Activated CD4-positive, alpha-beta T cell treated with anti-CD3 and anti-CD28 coated beads for 4 hours (primary cell): Measurements from ENCODE around the gene COX15.
"Not testable (repeated sequence)": the region's sequence is repeated elsewhere in the genome, so short reads cannot be mapped to it uniquely, and the experiment has no call there.

Source experiments
- DNase-seq, 2 donors: peaks; one replicate each; pipeline ENCODE4 v3.0.0-alpha.2; 2020

COX15 gene

GRCh38 chr10:99732033-99732842, at the start of gene COX15, which contains the start of gene CUTC:
COX15 (minus strand) TSS chr10:99732127; CDS start chr10:99732049, 78 bp downstream.
CUTC (plus strand) TSS chr10:99732234; CDS start chr10:99732349, 115 bp downstream.
- DNase-seq, result peak; percentile 93

GRCh38 chr10:99779335-99779734, 47.4 kb upstream of the COX15 start:
- DNase-seq, result no peak

DNA sequence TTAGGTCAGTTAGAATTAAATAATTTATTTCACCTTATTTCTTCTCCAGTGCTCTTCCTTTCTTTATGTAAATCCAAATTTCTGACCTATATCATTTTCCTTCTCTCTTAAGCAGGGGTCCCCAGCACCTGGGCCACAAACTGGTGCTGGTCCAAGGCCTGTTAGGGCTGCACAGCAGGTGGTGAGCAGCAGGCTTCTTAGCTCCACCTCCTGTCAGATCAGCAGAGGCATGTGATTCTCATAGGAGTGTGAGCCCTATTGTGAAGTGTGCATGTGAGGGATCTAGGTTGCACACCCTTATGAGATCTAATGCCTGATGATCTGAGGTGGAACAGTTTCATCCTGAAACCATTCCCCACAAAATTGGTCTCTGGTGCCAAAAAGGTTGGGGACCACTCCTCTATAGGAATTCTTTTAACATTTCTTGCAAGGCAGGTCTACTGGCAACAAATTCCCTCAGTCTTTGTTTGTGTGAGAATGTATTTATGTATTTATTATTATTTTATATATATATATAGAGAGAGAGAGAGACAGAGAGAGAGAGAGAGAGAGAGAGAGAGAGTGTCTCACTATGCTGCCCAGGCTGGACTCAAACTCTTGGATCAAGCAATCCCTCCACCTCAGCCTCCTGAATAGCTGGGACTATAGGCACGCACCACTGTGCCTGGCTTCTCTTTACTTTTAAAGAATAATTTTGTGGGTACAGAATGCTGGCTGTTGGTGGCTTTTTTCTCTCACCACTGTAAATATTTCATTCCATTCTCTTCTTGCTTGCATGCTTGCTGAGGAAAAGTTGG, 46.2 kb upstream of the COX15 start:
- no peak for DNase-seq

DNA sequence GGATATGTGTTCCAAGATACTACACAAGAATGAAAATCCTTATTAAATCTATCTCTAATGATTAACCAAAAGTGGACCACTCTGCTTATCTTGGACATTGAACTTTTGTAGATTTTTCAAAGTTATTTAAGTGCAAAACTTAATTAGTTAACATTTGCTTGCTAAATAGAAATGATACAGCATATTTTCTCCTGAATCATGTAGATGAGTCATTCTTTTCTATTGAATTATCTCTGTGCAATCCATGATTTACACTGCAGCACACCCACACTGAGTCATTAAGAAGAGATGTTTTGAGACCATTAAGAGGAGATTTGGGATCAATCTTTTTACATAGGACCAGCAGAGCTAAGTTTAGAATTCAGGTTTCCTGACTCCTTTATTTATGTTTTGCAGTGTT, 43.9 kb upstream of the COX15 start:
- DNase-seq, result no peak

DNA sequence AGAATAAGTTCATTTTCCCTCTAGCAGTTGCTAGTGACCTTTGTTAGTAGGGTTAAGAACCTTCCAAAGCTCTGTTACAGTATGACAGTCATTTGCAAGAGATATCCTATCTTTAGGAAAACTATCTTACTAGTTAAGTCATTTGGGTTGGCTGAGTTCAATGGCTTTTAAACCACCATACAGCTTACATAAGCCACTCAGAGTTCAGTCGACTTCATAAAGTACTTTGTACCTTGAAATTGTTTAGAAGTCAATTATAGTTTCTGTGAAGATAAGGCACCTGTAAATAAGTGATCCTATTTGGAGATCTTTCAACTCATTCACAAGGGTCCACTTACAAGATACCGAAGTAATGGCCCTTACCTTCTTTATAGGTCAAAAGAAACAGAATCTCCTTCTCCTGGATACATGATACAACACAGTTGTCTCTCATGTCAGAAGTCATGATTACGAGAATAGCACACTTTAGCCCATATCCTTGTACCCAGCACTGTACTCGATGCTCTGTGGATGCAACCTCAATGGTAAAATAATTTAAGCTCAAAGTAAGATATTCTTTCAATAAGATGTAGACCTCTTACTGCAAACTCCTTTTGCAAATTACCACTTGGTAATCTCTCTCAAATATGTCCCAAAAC, 38.6 kb upstream of the COX15 start:
- DNase-seq, result no peak

GRCh38 chr10:99769706-99770105, 37.8 kb upstream of the COX15 start:
- DNase-seq, result no peak

- DNase-seq, result no peak
These were observed 36.6 kb upstream of the COX15 start for GRCh38 chr10:99768556-99768955.

GRCh38 chr10:99767901-99768300, 36.0 kb upstream of the COX15 start:
- DNase-seq, result no peak

DNA sequence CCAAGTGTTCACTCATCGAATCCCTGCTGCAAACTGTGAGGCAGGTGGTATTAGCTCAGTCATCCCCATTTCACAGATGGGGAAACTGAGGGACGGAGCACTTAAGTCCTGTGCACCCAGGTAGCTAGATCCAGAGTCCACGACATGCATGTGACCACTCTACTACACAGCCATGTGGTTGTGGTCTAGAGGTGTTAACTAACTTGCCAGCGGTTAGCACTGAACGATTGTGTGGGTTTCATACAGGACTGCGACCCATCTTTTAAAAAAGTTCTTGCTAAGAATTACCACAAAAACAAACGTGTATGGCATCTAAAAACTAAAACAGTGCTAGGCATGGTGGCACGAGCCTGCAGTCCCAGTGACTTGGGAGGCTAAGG, 34.4 kb upstream of the COX15 start:
- no peak for DNase-seq

GRCh38 chr10:99765672-99766301, 33.9 kb upstream of the COX15 start:
- no peak for DNase-seq

GRCh38 chr10:99761365-99761764, 29.4 kb upstream of the COX15 start:
- DNase-seq, result no peak

- no peak for DNase-seq
These were observed 28.4 kb upstream of the COX15 start for GRCh38 chr10:99760321-99760720.

GRCh38 chr10:99758211-99758891, 26.4 kb upstream of the COX15 start:
- DNase-seq, result no peak

GRCh38 chr10:99756159-99756558, 24.2 kb upstream of the COX15 start:
- DNase-seq, result no peak

DNA sequence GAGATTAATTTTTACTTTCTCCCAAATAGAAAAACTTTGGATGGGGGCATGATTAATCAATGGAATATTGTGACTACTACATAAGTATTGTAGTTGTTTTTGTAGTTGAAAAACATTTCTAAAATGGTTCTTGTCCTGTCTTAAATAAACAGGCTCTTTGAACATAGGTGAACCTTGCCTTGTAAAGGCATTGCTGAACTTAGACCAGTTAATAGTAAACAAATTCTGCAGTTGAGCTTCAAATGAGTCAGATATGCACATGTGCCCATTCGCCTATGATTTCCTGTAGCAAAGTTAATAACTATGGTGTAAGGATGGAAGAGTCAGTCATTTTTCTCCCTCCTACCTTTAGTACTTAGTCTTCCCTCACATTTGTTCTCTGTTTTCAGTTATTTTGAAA, 22.7 kb upstream of the COX15 start:
- no peak for DNase-seq

DNA sequence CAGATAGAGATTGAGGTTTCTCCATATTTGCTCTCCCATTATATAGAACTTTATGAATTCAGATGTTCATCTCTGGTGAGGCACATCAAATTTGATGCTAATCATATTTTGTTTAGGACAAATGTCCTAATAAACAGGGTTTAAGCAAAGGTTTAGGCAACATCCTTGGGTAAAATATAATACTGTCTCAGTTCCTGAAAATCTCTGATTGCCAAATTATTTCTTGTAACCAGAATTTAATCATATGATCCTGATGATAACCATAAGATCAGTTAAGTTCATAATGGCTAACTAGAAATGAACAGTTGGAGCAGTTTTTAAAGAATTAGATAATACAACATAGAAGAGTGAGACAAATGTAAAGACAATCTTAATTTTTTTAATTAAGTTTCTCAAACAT, 18.7 kb upstream of the COX15 start:
- no peak for DNase-seq

DNA sequence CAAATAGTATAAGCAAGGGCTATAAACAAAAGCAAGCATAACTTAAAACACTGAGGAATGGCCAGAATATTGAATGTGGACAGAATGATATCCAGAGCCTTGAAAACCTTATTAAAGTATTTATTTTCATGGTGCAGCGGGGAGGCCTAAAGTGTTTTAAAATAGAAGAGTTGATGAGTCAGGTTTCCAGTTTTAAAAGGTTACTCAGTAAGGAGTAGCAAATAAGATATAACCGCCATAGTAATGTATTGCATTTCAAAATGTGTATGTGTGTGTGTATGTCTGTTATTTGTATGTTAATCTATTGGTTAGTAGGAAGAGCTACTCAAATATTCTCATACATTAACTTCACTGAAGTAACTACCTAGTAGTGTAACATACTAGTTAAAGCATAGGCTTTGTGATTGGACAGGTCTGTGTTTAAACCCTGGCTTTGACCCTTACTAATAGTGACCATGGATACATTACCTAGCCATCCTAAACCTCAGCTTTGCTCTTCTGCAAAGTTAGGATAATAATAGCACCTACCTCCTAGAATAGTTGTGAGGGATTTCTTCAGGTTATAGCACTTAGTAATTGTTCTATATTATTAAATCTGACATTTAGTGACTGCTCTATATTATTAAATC, 17.0 kb upstream of the COX15 start:
- no peak for DNase-seq

DNA sequence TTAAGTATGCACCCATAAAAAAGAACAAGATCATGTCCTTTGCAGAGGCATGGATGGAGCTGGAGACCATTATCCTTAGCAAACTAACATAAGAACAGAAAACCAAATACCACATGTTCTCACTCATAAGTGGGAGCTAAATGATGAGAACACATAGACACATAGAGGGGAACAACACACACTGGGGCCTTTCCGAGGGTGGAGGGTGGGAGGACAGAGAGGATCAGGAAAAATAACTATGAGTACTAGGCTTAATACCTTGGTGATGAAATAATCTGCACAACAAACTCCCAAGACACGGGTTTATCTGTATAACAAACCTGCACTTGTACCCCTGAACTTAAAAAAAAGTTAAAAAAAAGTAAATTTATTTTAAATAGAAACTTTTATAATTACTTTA, 14.2 kb upstream of the COX15 start:
- not testable (repeated sequence) for DNase-seq

DNA sequence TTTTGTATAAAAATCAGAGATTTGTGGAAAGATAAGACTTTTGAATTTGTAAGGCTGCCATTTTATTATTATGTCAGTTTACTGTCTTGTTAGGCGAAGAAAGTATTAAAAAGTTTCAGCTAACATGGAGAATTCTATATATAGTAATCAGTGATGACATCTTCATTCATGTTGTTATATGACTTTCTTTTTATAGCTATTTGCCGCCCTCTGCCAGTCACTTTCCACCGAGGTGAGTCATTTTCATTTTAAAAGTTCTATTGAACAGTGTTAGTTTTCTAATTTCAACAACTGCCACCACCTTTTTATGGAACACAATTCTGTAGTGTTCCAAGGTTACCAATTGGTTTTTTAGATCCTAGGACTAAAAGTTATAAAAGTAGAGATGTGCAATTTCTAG, 11.9 kb upstream of the COX15 start:
- DNase-seq, result no peak

- DNase-seq, result no peak
These were observed 10.8 kb upstream of the COX15 start for GRCh38 chr10:99742701-99743100.

DNA sequence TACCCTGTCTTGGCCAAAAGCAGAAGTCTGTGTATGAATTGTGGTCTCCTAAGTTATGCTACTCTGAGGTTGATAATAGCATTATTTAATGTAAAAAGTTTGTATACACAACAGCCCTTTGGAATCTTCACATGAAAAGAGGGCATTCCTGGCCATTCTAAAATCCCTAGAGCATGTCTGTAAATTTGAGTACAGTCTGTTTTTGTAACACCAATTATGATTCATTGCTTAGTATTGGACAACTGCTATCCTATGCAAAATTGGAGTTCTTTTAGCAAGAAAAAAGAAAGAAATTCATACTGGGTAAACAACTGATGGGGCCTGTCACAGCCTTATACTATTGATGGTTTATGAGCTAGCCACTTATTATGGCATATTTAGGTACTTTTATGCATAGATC, 10.3 kb upstream of the COX15 start:
- no peak for DNase-seq

GRCh38 chr10:99740933-99741559, 9.1 kb upstream of the COX15 start:
- DNase-seq, result no peak
